ENCODE measurements around the gene RUBCNL.

- TF ChIP-seq CTCF (IDR thresholded peaks at IDR 0.05 in 2 of 3, conservative IDR thresholded peaks at IDR 0.05 in 1 of 3; ENCODE audit: borderline replicate concordance in 1 of 3, insufficient read depth in 1 of 3, low read depth in 2 of 3, low read length in 2 of 3) (no peak), POLR2A (IDR thresholded peaks at IDR 0.05; ENCODE audit: borderline replicate concordance, extremely low read depth, insufficient read depth, insufficient read length) (no peak), RAD21 (IDR thresholded peaks at IDR 0.05; ENCODE audit: low read depth) (no peak), CBX3 (IDR thresholded peaks at IDR 0.05; ENCODE audit: low read depth) (no peak), FOSL1 (IDR thresholded peaks at IDR 0.05; ENCODE audit: low read depth) (no peak), CEBPB (IDR thresholded peaks at IDR 0.05; ENCODE audit: low read depth) (no peak), POLR2AphosphoS5 (IDR thresholded peaks at IDR 0.05; ENCODE audit: low read depth, low read length) (no peak), JUND (IDR thresholded peaks at IDR 0.05) (no peak), ZBTB33 (IDR thresholded peaks at IDR 0.05; ENCODE audit: extremely low read depth, insufficient replicate concordance, low read length) (no peak), MAX (IDR thresholded peaks at IDR 0.05) (no peak), SP1 (IDR thresholded peaks at IDR 0.05; ENCODE audit: low read depth) (no peak), EGR1 (IDR thresholded peaks at IDR 0.05; ENCODE audit: low read depth) (no peak), TCF7L2 (IDR thresholded peaks at IDR 0.05; ENCODE audit: borderline replicate concordance, extremely low read depth, insufficient read depth, insufficient read length) (no peak)
Measured at GRCh38 chr13:46320406-46320805, 66.6 kb downstream of the RUBCNL start.
